ENCODE data around the gene LAMA3. TPM values are rescaled to one million over a fixed set of nuclear protein-coding genes. Genes with fewer than 3 reads are reported as not detected.
"Not testable (repeated sequence)": the region's sequence is repeated elsewhere in the genome, so short reads cannot be mapped to it uniquely, and the experiment has no call there.

LAMA3 gene
- total RNA-seq, 1 donor from 2014 or later = 3.3 TPM

- ATAC-seq (ENCODE audit: poor library complexity) (no peak), DNase-seq (no peak)
- intact Hi-C loops (cut with DNase I) = no loop called here
Observed at GRCh38 chr18:23694637-23695430, 5.6 kb downstream of the LAMA3 start.

GRCh38 chr18:23701017-23701416 lies 11.8 kb downstream of the LAMA3 start:
- no peak for ATAC-seq (ENCODE audit: poor library complexity)

GRCh38 chr18:23701544-23702064 lies 12.4 kb downstream of the LAMA3 start:
- intact Hi-C loops (cut with DNase I) = loop anchor here (5.0 to 10.0 kb wide), 2 partner anchors 79 to 177 kb away; no protein-coding TSS in a partner anchor
- ATAC-seq (ENCODE audit: poor library complexity) (no peak), DNase-seq (no peak)

More at GRCh38 chr18:23701017-23701416, 11.8 kb downstream of the LAMA3 start:
- intact Hi-C loops (cut with DNase I) = loop anchor here (5.0 to 10.0 kb wide), 2 partner anchors 79 to 176 kb away; no protein-coding TSS in a partner anchor
- DNase-seq = no peak

GRCh38 chr18:23702606-23703005 lies 13.4 kb downstream of the LAMA3 start:
- DNase-seq (no peak), ATAC-seq (ENCODE audit: poor library complexity) (no peak)
- intact Hi-C loops (cut with DNase I) = loop anchor here (5.0 to 10.0 kb wide), 2 partner anchors 80 to 178 kb away; no protein-coding TSS in a partner anchor

GRCh38 chr18:23703057-23703986 lies 14.1 kb downstream of the LAMA3 start:
- DNase-seq = no peak
- peak; percentile 83 for ATAC-seq (ENCODE audit: poor library complexity)
- intact Hi-C loops (cut with DNase I) = loop anchor here (5.0 to 10.0 kb wide), 2 partner anchors 81 to 179 kb away; no protein-coding TSS in a partner anchor

- ATAC-seq (ENCODE audit: poor library complexity) (no peak), DNase-seq (no peak)
- intact Hi-C loops (cut with DNase I) = loop anchor here (5.0 to 10.0 kb wide), 2 partner anchors 82 to 179 kb away; no protein-coding TSS in a partner anchor
Observed at GRCh38 chr18:23703987-23704384, 14.7 kb downstream of the LAMA3 start.

GRCh38 chr18:23704806-23705205 lies 15.6 kb downstream of the LAMA3 start:
- ATAC-seq (ENCODE audit: poor library complexity) (no peak), DNase-seq (no peak)
- intact Hi-C loops (cut with DNase I) = loop anchor here (5.0 to 10.0 kb wide), 2 partner anchors 83 to 180 kb away; no protein-coding TSS in a partner anchor

GRCh38 chr18:23706971-23707640 lies 17.9 kb downstream of the LAMA3 start:
- intact Hi-C loops (cut with DNase I) = loop anchor here (10.0 kb wide), 1 partner anchor 182 kb away; no protein-coding TSS in a partner anchor
- ATAC-seq (ENCODE audit: poor library complexity) (no peak), DNase-seq (no peak)

- DNase-seq (no peak), ATAC-seq (ENCODE audit: poor library complexity) (no peak)
- intact Hi-C loops (cut with DNase I) = no loop called here
Observed at GRCh38 chr18:23710068-23710527, 20.8 kb downstream of the LAMA3 start.

GRCh38 chr18:23710946-23711345 lies 21.7 kb downstream of the LAMA3 start:
- intact Hi-C loops (cut with DNase I) = no loop called here
- ATAC-seq (ENCODE audit: poor library complexity) (no peak), DNase-seq (no peak)

GRCh38 chr18:23711426-23711825 lies 22.2 kb downstream of the LAMA3 start:
- no peak for ATAC-seq (ENCODE audit: poor library complexity)
- intact Hi-C loops (cut with DNase I) = no loop called here
- DNase-seq = no peak

GRCh38 chr18:23712445-23712844 lies 23.2 kb downstream of the LAMA3 start:
- intact Hi-C loops (cut with DNase I) = no loop called here
- ATAC-seq (ENCODE audit: poor library complexity) (no peak), DNase-seq (no peak)

- no peak for DNase-seq
- intact Hi-C loops (cut with DNase I) = no loop called here
- no peak for ATAC-seq (ENCODE audit: poor library complexity)
Observed at GRCh38 chr18:23714576-23714975, 25.3 kb downstream of the LAMA3 start.

- intact Hi-C loops (cut with DNase I); ATAC-seq (ENCODE audit: poor library complexity); DNase-seq: not testable (repeated sequence)
Observed at GRCh38 chr18:23716079-23716478, 26.8 kb downstream of the LAMA3 start.

- intact Hi-C loops (cut with DNase I) = no loop called here
- DNase-seq (no peak), ATAC-seq (ENCODE audit: poor library complexity) (no peak)
Observed at GRCh38 chr18:23716516-23716915, 27.3 kb downstream of the LAMA3 start.

- no peak for DNase-seq
- intact Hi-C loops (cut with DNase I) = no loop called here
- ATAC-seq (ENCODE audit: poor library complexity) = no peak
Observed at GRCh38 chr18:23716966-23717365, 27.7 kb downstream of the LAMA3 start.

GRCh38 chr18:23718243-23718720 lies 29.0 kb downstream of the LAMA3 start:
- no peak for DNase-seq
- ATAC-seq (ENCODE audit: poor library complexity) = no peak
- intact Hi-C loops (cut with DNase I) = no loop called here

- ATAC-seq (ENCODE audit: poor library complexity) (no peak), DNase-seq (no peak)
- intact Hi-C loops (cut with DNase I) = no loop called here
Observed at GRCh38 chr18:23718731-23719130, 29.5 kb downstream of the LAMA3 start.
